ENCODE measurements around the gene PPP3CB.

PPP3CB gene

GRCh38 chr10:73446926-73447325 is 48.9 kb downstream of the PPP3CB start:
- Histone ChIP-seq H3K27me3 (ENCODE audit: low read length) (no peaks in the 10 kb centered on the region), H2AFZ (ENCODE audit: low read depth, low read length, severe bottlenecking) (no peak overlapping the region), H3K4me3 (ENCODE audit: insufficient read depth, low read length, poor library complexity, severe bottlenecking) (no peak overlapping the region), H3K79me2 (ENCODE audit: insufficient read depth, low read length) (no peaks in the 10 kb centered on the region), H3K9ac (ENCODE audit: low read length) (no peak overlapping the region), H3K27ac (ENCODE audit: low read depth, low read length) (no peak overlapping the region), H3K36me3 (ENCODE audit: low read length) (no peaks in the 10 kb centered on the region; the same call in 1 of the 2 replicates), H4K20me1 (ENCODE audit: low read depth, low read length) (no peaks in the 10 kb centered on the region), H3K4me2 (ENCODE audit: low read depth, low read length, poor library complexity, severe bottlenecking) (no peak overlapping the region), H3K9me2 (replicated peaks; ENCODE audit: insufficient read depth, low read length) (no peaks in the 10 kb centered on the region), H3K9me3 (ENCODE audit: insufficient read depth, low read length) (no peaks in the 10 kb centered on the region), H3F3A (ENCODE audit: insufficient read depth) (0 out of 2 replicates have a peak, but pooled peaks cover 5% of the 10 kb centered on the region)
- TF ChIP-seq EZH2phosphoT487 (conservative IDR thresholded peaks at IDR 0.05; ENCODE audit: low read length) = no peak
- no peak for TF ChIP-seq CTCF (IDR thresholded peaks at IDR 0.05; ENCODE audit: insufficient read depth, low read length, poor library complexity, severe bottlenecking)

- H3K27me3 ChIP-seq (ENCODE audit: low read length) = no peaks in the 10 kb centered on the region
- H3K4me3 ChIP-seq (ENCODE audit: insufficient read depth, low read length, poor library complexity, severe bottlenecking) = no peak overlapping the region
- H3K79me2 ChIP-seq (ENCODE audit: insufficient read depth, low read length) = no peaks in the 10 kb centered on the region
- H3K9me3 ChIP-seq (ENCODE audit: insufficient read depth, low read length) = no peaks in the 10 kb centered on the region
- no peak for TF ChIP-seq CTCF (IDR thresholded peaks at IDR 0.05; ENCODE audit: insufficient read depth, low read length, poor library complexity, severe bottlenecking)
- no peak for TF ChIP-seq EZH2phosphoT487 (conservative IDR thresholded peaks at IDR 0.05; ENCODE audit: low read length)
- H3K36me3 ChIP-seq (ENCODE audit: low read length) = no peaks in the 10 kb centered on the region; the same call in 1 of the 2 replicates
- no peak overlapping the region for H3K27ac ChIP-seq (ENCODE audit: low read depth, low read length)
- no peaks in the 10 kb centered on the region for H3K9me2 ChIP-seq (replicated peaks; ENCODE audit: insufficient read depth, low read length)
- 0 out of 2 replicates have a peak, but pooled peaks cover 5% of the 10 kb centered on the region for H3F3A ChIP-seq (ENCODE audit: insufficient read depth)
- no peaks in the 10 kb centered on the region for H4K20me1 ChIP-seq (ENCODE audit: low read depth, low read length)
- H3K9ac ChIP-seq (ENCODE audit: low read length) = no peak overlapping the region
- no peak overlapping the region for H3K4me2 ChIP-seq (ENCODE audit: low read depth, low read length, poor library complexity, severe bottlenecking)
- no peak overlapping the region for H2AFZ ChIP-seq (ENCODE audit: low read depth, low read length, severe bottlenecking)
Measured at GRCh38 chr10:73444457-73444856, 51.4 kb downstream of the PPP3CB start.

- Histone ChIP-seq H3K9ac (ENCODE audit: low read length) (no peak overlapping the region), H3K36me3 (ENCODE audit: low read length) (peaks cover 10% of the 10 kb centered on the region; the same call in 1 of the 2 replicates), H2AFZ (ENCODE audit: low read depth, low read length, severe bottlenecking) (no peak overlapping the region), H3K9me2 (replicated peaks; ENCODE audit: insufficient read depth, low read length) (no peaks in the 10 kb centered on the region), H4K20me1 (ENCODE audit: low read depth, low read length) (no peaks in the 10 kb centered on the region), H3K4me3 (ENCODE audit: insufficient read depth, low read length, poor library complexity, severe bottlenecking) (no peak overlapping the region), H3K27me3 (ENCODE audit: low read length) (no peaks in the 10 kb centered on the region), H3K79me2 (ENCODE audit: insufficient read depth, low read length) (no peaks in the 10 kb centered on the region), H3F3A (ENCODE audit: insufficient read depth) (peaks cover 9% of the 10 kb centered on the region), H3K27ac (ENCODE audit: low read depth, low read length) (no peak overlapping the region), H3K4me2 (ENCODE audit: low read depth, low read length, poor library complexity, severe bottlenecking) (no peak overlapping the region), H3K9me3 (ENCODE audit: insufficient read depth, low read length) (no peaks in the 10 kb centered on the region)
- no peak for TF ChIP-seq EZH2phosphoT487 (conservative IDR thresholded peaks at IDR 0.05; ENCODE audit: low read length)
- TF ChIP-seq CTCF (IDR thresholded peaks at IDR 0.05; ENCODE audit: insufficient read depth, low read length, poor library complexity, severe bottlenecking) = no peak
Measured at GRCh38 chr10:73439605-73440312, 56.1 kb downstream of the PPP3CB start.
